T-cell (primary cell): Measurements from ENCODE around the gene REEP5. TPM values are rescaled to one million over a fixed set of nuclear protein-coding genes. Genes with fewer than 3 reads are reported as not detected.

Source experiments
- ATAC-seq, 4 experiments: fragments of 200-7000 bp in 3 of 4; fragments of 150-1000 bp in 1 of 4; cut with Tn5 transposase; replicated peaks in 1 of 4; 1 replicate in 3 of 4; 2 replicates in 1 of 4; pipeline ENCODE4 v1.10.0; 2021; ENCODE audit warnings: moderate library complexity in 3 of 4, mild to moderate bottlenecking in 2 of 4, moderate number of reproducible peaks in 1 of 4
- CTCF ChIA-PET, 2 donors: fragments of 300-600 bp; sonication (Branson Sonifier 250); formaldehyde crosslinking; loops; one replicate each; lab custom pipeline; 2022; ENCODE audit warnings: antibody characterized with exemption in 2 of 2; lab: Charles Lee
- POLR2A ChIA-PET, 2 donors: fragments of 300-600 bp; sonication (Branson Sonifier 250); formaldehyde crosslinking; loops; one replicate each; lab custom pipeline; 2022; ENCODE audit warnings: antibody characterized with exemption in 2 of 2; lab: Charles Lee
- DNase-seq, 35 experiments: peaks; one replicate each; pipeline versions ENCODE4 v3.0.0 to v3.0.0-alpha.2; 2013 to 2023
- H3K27ac ChIP-seq: one replicate; pipeline ENCODE4 v1.5.1; 2013; ENCODE audit warnings: low read length
- H3K27me3 ChIP-seq, 2 experiments: replicated peaks in 1 of 2; 1 replicate in 1 of 2; 2 replicates in 1 of 2; pipeline versions ENCODE4 v1.6.1 to v1.7.0; 2013; ENCODE audit warnings: low read length in 1 of 2, mixed read lengths in 1 of 2; ENCODE audit not compliant: control insufficient read depth in 2 of 2, insufficient read depth in 2 of 2; ENCODE audit errors: extremely low read depth in 1 of 2
- H3K36me3 ChIP-seq, 2 donors: 1 replicate in 1 of 2; 2 replicates in 1 of 2; pipeline versions ENCODE4 v1.6.1 to v1.7.0; 2013; ENCODE audit warnings: low read length in 1 of 2; ENCODE audit not compliant: control insufficient read depth in 2 of 2, insufficient read depth in 1 of 2; ENCODE audit errors: extremely low read depth in 1 of 2
- H3K4me1 ChIP-seq, 2 experiments: 1 replicate in 1 of 2; 2 replicates in 1 of 2; pipeline versions ENCODE4 v1.6.1 to v1.7.0; 2013; ENCODE audit warnings: low read length in 2 of 2, mixed read lengths in 1 of 2; ENCODE audit not compliant: insufficient read depth in 2 of 2, control insufficient read depth in 1 of 2; ENCODE audit errors: extremely low read depth in 1 of 2
- H3K4me3 ChIP-seq, 2 donors: 1 replicate in 1 of 2; 2 replicates in 1 of 2; pipeline versions ENCODE4 v1.5.1 to v1.7.0; 2013; ENCODE audit warnings: mild to moderate bottlenecking in 2 of 2, low read length in 1 of 2, moderate library complexity in 1 of 2; ENCODE audit not compliant: control insufficient read depth in 1 of 2; ENCODE audit errors: extremely low read depth in 1 of 2
- H3K9me3 ChIP-seq: 2 replicates; pipeline ENCODE4 v1.7.0; 2013
- H3K27ac Mint-ChIP-seq, 2 donors: one replicate each; pipeline ENCODE4 v1.8.0; 2020 to 2021; ENCODE audit warnings: mild to moderate bottlenecking in 2 of 2, mixed read lengths in 2 of 2
- H3K27me3 Mint-ChIP-seq, 2 donors: one replicate each; pipeline ENCODE4 v1.8.0; 2021 to 2022; ENCODE audit warnings: mixed read lengths in 2 of 2
- H3K36me3 Mint-ChIP-seq: one replicate; pipeline ENCODE4 v1.8.0; 2021; ENCODE audit warnings: mixed read lengths
- H3K4me1 Mint-ChIP-seq, 3 donors: one replicate each; pipeline ENCODE4 v1.8.0; 2020 to 2022; ENCODE audit warnings: mixed read lengths in 3 of 3, mild to moderate bottlenecking in 1 of 3
- H3K4me3 Mint-ChIP-seq, 3 donors: one replicate each; pipeline ENCODE4 v1.8.0; 2020 to 2022; ENCODE audit warnings: mild to moderate bottlenecking in 3 of 3, mixed read lengths in 3 of 3, moderate library complexity in 3 of 3
- H3K9me3 Mint-ChIP-seq, 3 donors: one replicate each; pipeline ENCODE4 v1.8.0; 2020 to 2022; ENCODE audit warnings: mixed read lengths in 3 of 3
- WGBS: methylation state at CpG from one replicate; pipeline ENCODE4 v1.1.5; 2013; ENCODE audit warnings: missing lambda C conversion rate; ENCODE audit not compliant: insufficient coverage; 5-methylcytosine and 5-hydroxymethylcytosine counted together
- total RNA-seq, 35 experiments: library from RNA in 6 of 35; stranded (reverse) in 6 of 35; fragments of 120-200 nt in 1 of 35; gene quantifications; one replicate each; pipeline versions ENCODE4 v1.2.1 to v1.2.4 and lab custom pipeline; 2013 to 2026

Gene REEP5
- total RNA-seq (10 to 100 TPM; 23.0 to 71.1 (median 53.2) TPM), total RNA-seq (lab: John Stamatoyannopoulos, UW) (29.9 to 114 (median 67.1) reads per million in 29 experiments)
- total RNA-seq (2013): 34.3 TPM

- ChIA-PET POLR2A (interaction anchor here in 1 of 2 donors (0.9 to 1.2 kb wide), 2 partner anchors 27 to 61 kb away, joined by 3 to 5 read pairs; partner anchors contain the start of gene SRP19), CTCF (interaction anchor here (0.6 to 2.5 kb wide), 11 partner anchors 19 to 88 kb away, joined by 3 to 14 read pairs (median 4); partner anchors contain the start of genes SRP19 (in 2 of the 2) and DCP2 (in 1 of the 2))
- no peaks in the 10 kb centered on the region for H3K9me3 Mint-ChIP-seq
- peaks cover 17 to 52% of the 10 kb centered on the region in 2 experiments for H3K4me1 ChIP-seq
- no peaks in the 10 kb centered on the region for H3K9me3 ChIP-seq
- H3K27ac ChIP-seq: peak within 1 kb of the TSS; percentile 77
- WGBS: under 1% methylated on average over 70 of the region's 80 CpGs
- peak within 1 kb of the TSS; percentile 78 to 94 (median 90) for H3K4me3 Mint-ChIP-seq
- H3K36me3 Mint-ChIP-seq: peaks cover 17% of the 10 kb centered on the region
- DNase-seq: peak; percentile 65 to 94 (median 79)
- H3K36me3 ChIP-seq: peaks cover 0 to 20% of the 10 kb centered on the region in 2 donors
- peak; percentile 83 to 91 (median 88) for ATAC-seq
- H3K27ac Mint-ChIP-seq: peak within 1 kb of the TSS; percentile 94 to 95
- H3K4me1 Mint-ChIP-seq: peaks cover 58 to 70% (median 64%) of the 10 kb centered on the region in 3 donors
- H3K4me3 ChIP-seq: peak within 1 kb of the TSS; percentile 89 to 97
- H3K27me3 Mint-ChIP-seq: no peaks in the 10 kb centered on the region
- H3K27me3 ChIP-seq: no peaks in the 10 kb centered on the region
These were observed at the start of gene REEP5 for GRCh38 chr5:112921833-112922817. Gene REEP5, minus strand, starts transcription at chr5:112922227. Its CDS starts 37 bp downstream, at chr5:112922190.

- H3K27ac Mint-ChIP-seq: no peak overlapping the region
- no peak for DNase-seq
- H3K9me3 Mint-ChIP-seq: no peaks in the 10 kb centered on the region
- ChIA-PET POLR2A (interaction anchor here in 1 of 2 donors (0.6 kb wide), 1 partner anchor 51 kb away, joined by 3 read pairs; no protein-coding TSS in a partner anchor), CTCF (no interaction called here)
- no peaks in the 10 kb centered on the region for H3K9me3 ChIP-seq
- peaks cover 4 to 8% of the 10 kb centered on the region in 2 experiments for H3K4me1 ChIP-seq
- no peaks in the 10 kb centered on the region for H3K36me3 Mint-ChIP-seq
- no peak overlapping the region for H3K4me3 Mint-ChIP-seq
- peaks cover 11 to 17% (median 14%) of the 10 kb centered on the region in 3 donors for H3K4me1 Mint-ChIP-seq
- H3K4me3 ChIP-seq: no peak overlapping the region
- WGBS: no CpG with 5 or more reads among the region's 4 CpGs
- ATAC-seq: no peak
- no peaks in the 10 kb centered on the region for H3K27me3 ChIP-seq
- H3K36me3 ChIP-seq: no peaks in the 10 kb centered on the region
- no peak overlapping the region for H3K27ac ChIP-seq
- no peaks in the 10 kb centered on the region for H3K27me3 Mint-ChIP-seq
These were observed 49.2 kb upstream of the REEP5 start for GRCh38 chr5:112971276-112971675.

- Mint-ChIP-seq H3K27ac (no peak overlapping the region), H3K9me3 (no peaks in the 10 kb centered on the region), H3K4me3 (no peak overlapping the region), H3K4me1 (peaks cover 7 to 9% (median 8%) of the 10 kb centered on the region in 3 donors), H3K27me3 (no peaks in the 10 kb centered on the region), H3K36me3 (no peaks in the 10 kb centered on the region)
- ChIA-PET CTCF (interaction anchor here in 1 of 2 donors (0.6 to 1.5 kb wide), 5 partner anchors 21 to 179 kb away, joined by 3 to 9 read pairs (median 3); no protein-coding TSS in a partner anchor), POLR2A (interaction anchor here (0.5 to 0.7 kb wide), 2 partner anchors 9 to 25 kb away, joined by 5 to 6 read pairs; no protein-coding TSS in a partner anchor)
- ATAC-seq (no peak), DNase-seq (no peak)
- no CpG with 5 or more reads among the region's 5 CpGs for WGBS
- no peaks in the 10 kb centered on the region for H3K9me3 ChIP-seq
- no peak overlapping the region for H3K27ac ChIP-seq
- no peaks in the 10 kb centered on the region for H3K4me1 ChIP-seq
- H3K27me3 ChIP-seq: no peaks in the 10 kb centered on the region
- no peak overlapping the region for H3K4me3 ChIP-seq
- no peaks in the 10 kb centered on the region for H3K36me3 ChIP-seq
These were observed 46.5 kb upstream of the REEP5 start for GRCh38 chr5:112968411-112969106.

- no peaks in the 10 kb centered on the region for H3K36me3 Mint-ChIP-seq
- ChIA-PET POLR2A (interaction anchor here in 1 of 2 donors (0.7 kb wide), 1 partner anchor 9 kb away, joined by 3 read pairs; the partner anchor contains the start of gene DCP2), CTCF (interaction anchor here (0.6 to 1.5 kb wide), 6 partner anchors 8 to 1483 kb away, joined by 3 to 4 read pairs (median 3); no protein-coding TSS in a partner anchor)
- H3K4me1 Mint-ChIP-seq: peaks cover 7 to 17% (median 15%) of the 10 kb centered on the region in 3 donors
- no peaks in the 10 kb centered on the region for H3K9me3 ChIP-seq
- no peaks in the 10 kb centered on the region for H3K27me3 ChIP-seq
- H3K4me3 ChIP-seq: no peak overlapping the region
- WGBS: 90% methylated on average over 2 of the region's 6 CpGs
- H3K27ac ChIP-seq: no peak overlapping the region
- no peak overlapping the region for H3K27ac Mint-ChIP-seq
- no peaks in the 10 kb centered on the region for H3K4me1 ChIP-seq
- H3K4me3 Mint-ChIP-seq: no peak overlapping the region
- no peak for ATAC-seq
- DNase-seq: no peak
- no peaks in the 10 kb centered on the region for H3K27me3 Mint-ChIP-seq
- no peaks in the 10 kb centered on the region for H3K9me3 Mint-ChIP-seq
- H3K36me3 ChIP-seq: no peaks in the 10 kb centered on the region
These were observed 45.6 kb upstream of the REEP5 start for GRCh38 chr5:112967520-112968083.

GRCh38 chr5:112965733-112966306 lies 43.8 kb upstream of the REEP5 start:
- no peaks in the 10 kb centered on the region for H3K9me3 Mint-ChIP-seq

More at GRCh38 chr5:112965733-112966306, 43.8 kb upstream of the REEP5 start:
- ATAC-seq (no peak), DNase-seq (no peak)
- Histone ChIP-seq H3K27ac (no peak overlapping the region), H3K4me1 (no peaks in the 10 kb centered on the region), H3K4me3 (no peak overlapping the region), H3K9me3 (no peaks in the 10 kb centered on the region), H3K27me3 (no peaks in the 10 kb centered on the region), H3K36me3 (no peaks in the 10 kb centered on the region)
- no peak overlapping the region for H3K4me3 Mint-ChIP-seq
- no peaks in the 10 kb centered on the region for H3K36me3 Mint-ChIP-seq
- H3K27ac Mint-ChIP-seq: peak overlapping the region in 1 of 2 donors; percentile 11
- no CpG with 5 or more reads among the region's 8 CpGs for WGBS
- H3K4me1 Mint-ChIP-seq: peaks cover 7 to 17% (median 15%) of the 10 kb centered on the region in 3 donors
- CTCF ChIA-PET: interaction anchor here (0.5 to 1.3 kb wide), 5 partner anchors 10 to 414 kb away, joined by 3 to 7 read pairs (median 3); no protein-coding TSS in a partner anchor
- POLR2A ChIA-PET: interaction anchor here in 1 of 2 donors (0.7 to 1.1 kb wide), 2 partner anchors 10 to 559 kb away, joined by 3 to 5 read pairs; no protein-coding TSS in a partner anchor
- no peaks in the 10 kb centered on the region for H3K27me3 Mint-ChIP-seq
